GM12878 (cell line): ENCODE data around the gene MT1X. TPM values are rescaled to one million over a fixed set of nuclear protein-coding genes. Genes with fewer than 3 reads are reported as not detected.

ENCODE experiments used
- EED ChIP-seq: sonication (generic); IDR thresholded peaks from 2 replicates; pipeline ENCODE4 v1.6.1; 2016; ENCODE audit warnings: antibody characterized with exemption, low read depth
- IKZF1 ChIP-seq: fragments of 450-650 bp; conservative IDR thresholded peaks from 2 replicates; pipeline ENCODE4 v1.6.1; 2017; ENCODE audit warnings: antibody characterized with exemption, mild to moderate bottlenecking
- NFIC ChIP-seq: IDR thresholded peaks from 2 replicates; pipeline ENCODE4 v1.6.1; 2012; ENCODE audit warnings: low read depth, mild to moderate bottlenecking, inconsistent platforms, low read length, moderate library complexity
- RBBP5 ChIP-seq: fragments of 200-600 bp; sonication (generic); conservative IDR thresholded peaks from 2 replicates; pipeline ENCODE4 v1.6.1; 2016
- RFX5 ChIP-seq: IDR thresholded peaks from 2 replicates; pipeline ENCODE4 v1.6.1; 2011; ENCODE audit warnings: low read depth, low read length, improper control_type of control experiment
- SIN3A ChIP-seq: IDR thresholded peaks from 2 replicates; pipeline ENCODE4 v1.6.1; 2012; ENCODE audit warnings: low read depth, low read length, improper control_type of control experiment
- SP1 ChIP-seq: IDR thresholded peaks from one replicate; pipeline ENCODE4 v1.6.1; 2011; ENCODE audit warnings: low read depth, low read length
- SUZ12 ChIP-seq: fragments of 200-600 bp; sonication (generic); IDR thresholded peaks from one replicate; pipeline ENCODE4 v1.6.1; 2018; ENCODE audit warnings: antibody characterized with exemption, mild to moderate bottlenecking; ENCODE audit not compliant: unreplicated experiment
- TARDBP ChIP-seq: IDR thresholded peaks from 2 replicates; pipeline ENCODE4 v1.6.1; 2016; ENCODE audit warnings: borderline replicate concordance
- ZBTB33 ChIP-seq: fragments of 450-650 bp; IDR thresholded peaks from 2 replicates; pipeline ENCODE4 v1.6.1; 2017; ENCODE audit warnings: mild to moderate bottlenecking
- ZNF687 ChIP-seq: fragments of 450-650 bp; IDR thresholded peaks from 2 replicates; pipeline ENCODE4 v1.6.1; 2017; ENCODE audit warnings: mild to moderate bottlenecking, moderate library complexity
- polyA plus RNA-seq, 11 experiments: library from polyadenylated mRNA; depleted of rRNA in 4 of 11; unstranded in 6 of 11; stranded (reverse) in 5 of 11; fragments of >200 nt; fragmentation: Nextera tagmentation in 4 of 11; fragmentation: Illumina TruSeq in 1 of 11; extraction: Ambion mirVana in 4 of 11; extraction: Trizol in 1 of 11; gene quantifications; 1 replicate in 1 of 11; 2 replicates in 10 of 11; pipeline versions ENCODE4 v1.2.1 to v1.2.3, GENCODE V29; 2011 to 2016; ENCODE audit warnings: inconsistent platforms in 2 of 11, missing spikeins in 2 of 11, low read depth in 1 of 11
- total RNA-seq, 4 experiments: library from RNA; depleted of rRNA in 3 of 4; stranded (reverse); fragments of >200 nt in 3 of 4; fragmentation: Illumina TruSeq in 1 of 4; extraction: Trizol in 1 of 4; gene quantifications; 2 replicates each; pipeline versions ENCODE4 v1.2.1 to v1.2.3, GENCODE V29; 2013 to 2021

MT1X gene
- total and polyA plus RNA-seq, 10 of the 15 experiments (the other 5 are each of a cell fraction or from before 2014, with no cell fraction given): 5.8 to 65.6 (median 15.4) TPM

GRCh38 chr16:56688762-56689161, 6.5 kb downstream of the MT1X start (continued):
- TF ChIP-seq SIN3A (no peak), ZBTB33 (no peak), SUZ12 (no peak), TARDBP (no peak), RFX5 (no peak), RBBP5 (no peak), EED (no peak), SP1 (no peak), NFIC (no peak), ZNF687 (no peak), IKZF1 (no peak)
